Measurements from ENCODE around the gene GNAS.
A peak's percentile ranks its signal among the peaks of the same experiment; 100 is the strongest.

Gene GNAS

DNA sequence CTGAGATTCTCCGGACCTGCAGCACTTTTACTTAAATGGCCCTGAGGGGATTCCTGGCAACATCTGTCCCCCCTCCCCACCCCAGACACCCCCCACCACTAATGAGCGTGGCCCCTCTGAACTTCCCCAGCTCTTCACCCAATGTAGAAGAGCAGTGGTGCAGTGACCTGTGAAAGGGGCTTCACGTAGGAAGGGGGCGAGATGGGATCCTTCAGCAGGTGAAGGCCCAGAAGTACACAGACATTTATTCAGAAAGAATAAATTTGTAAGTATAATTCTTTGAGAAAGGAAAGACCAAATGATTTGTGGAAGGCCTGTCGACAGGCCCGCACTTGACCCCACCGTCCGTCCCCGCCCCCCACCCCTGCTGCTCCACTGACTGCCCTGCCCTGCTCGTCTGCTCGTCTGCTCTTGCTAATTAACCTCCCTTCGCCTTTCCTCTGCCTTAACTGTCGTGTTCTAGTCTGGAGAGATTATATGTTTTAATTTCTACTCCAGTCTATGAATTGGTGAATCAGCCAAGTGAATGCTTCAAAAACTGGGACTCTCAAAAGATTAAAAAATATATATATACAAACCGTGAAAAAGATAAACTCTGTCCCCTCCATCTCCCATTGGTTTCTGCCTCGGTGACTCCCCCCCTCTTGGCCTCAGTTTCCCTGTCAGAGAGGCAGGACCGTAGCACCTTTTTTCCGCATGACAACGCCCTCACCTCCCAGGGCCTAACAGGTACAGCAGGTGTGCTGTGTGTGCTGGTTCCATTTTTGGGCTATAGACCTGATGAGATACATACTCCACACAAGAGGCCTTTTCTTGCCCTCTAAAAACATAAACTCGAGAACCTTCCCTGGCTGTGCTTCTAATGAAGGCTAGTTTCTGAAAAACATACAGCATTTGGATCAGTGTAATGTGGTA is 49.2 kb downstream of the GNAS start:
- DNase-seq = no peak

GRCh38 chr20:58903614-58904013 is 51.1 kb downstream of the GNAS start:
- DNase-seq = no peak

- DNase-seq = no peak
Measured at GRCh38 chr20:58905236-58905635, 52.7 kb downstream of the GNAS start.

- no peak for DNase-seq
Measured at GRCh38 chr20:58906111-58906510, 53.6 kb downstream of the GNAS start.

DNA sequence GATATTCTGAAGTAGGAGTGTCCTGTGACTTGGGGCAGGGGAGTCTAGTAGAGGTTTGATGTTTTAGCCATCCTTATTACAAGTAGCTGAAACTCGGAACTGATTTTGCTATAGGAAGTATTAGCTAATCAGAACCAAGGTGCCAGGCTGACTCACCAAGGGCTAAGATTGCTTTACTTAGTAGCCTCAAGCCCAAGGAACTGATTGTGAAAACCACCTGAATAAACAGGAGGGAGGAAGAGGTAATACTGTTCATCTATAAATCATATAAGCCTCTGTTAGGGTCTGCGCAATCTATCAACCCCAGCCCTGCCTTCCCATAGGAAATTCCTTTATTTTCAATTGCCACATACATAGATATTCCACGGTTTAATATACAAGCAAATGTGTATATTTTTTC is 54.4 kb downstream of the GNAS start:
- DNase-seq = no peak

- DNase-seq = peak; percentile 81
Measured at GRCh38 chr20:58907320-58908137, 55.0 kb downstream of the GNAS start.

DNA sequence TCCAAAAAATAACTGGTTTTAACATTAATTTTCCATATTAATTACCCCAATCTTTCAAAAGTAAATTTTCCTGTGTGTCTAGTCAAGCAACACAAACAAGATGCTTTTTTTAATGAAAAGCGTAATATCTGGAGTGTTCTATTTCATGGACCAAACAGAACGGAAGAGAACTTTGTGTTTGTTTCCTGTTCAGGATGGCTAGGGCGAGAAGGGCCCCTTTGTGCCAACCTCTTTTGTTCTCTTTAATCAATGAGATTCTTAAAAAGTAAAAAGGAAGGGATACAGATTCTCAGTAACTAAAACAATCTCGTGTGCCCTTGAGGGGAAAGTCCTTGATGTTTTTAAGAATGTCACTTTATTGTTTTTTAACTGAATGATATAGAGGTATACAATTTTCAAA is 55.7 kb downstream of the GNAS start:
- no peak for DNase-seq

- DNase-seq = no peak
Measured at GRCh38 chr20:58908941-58909340, 56.4 kb downstream of the GNAS start.

DNA sequence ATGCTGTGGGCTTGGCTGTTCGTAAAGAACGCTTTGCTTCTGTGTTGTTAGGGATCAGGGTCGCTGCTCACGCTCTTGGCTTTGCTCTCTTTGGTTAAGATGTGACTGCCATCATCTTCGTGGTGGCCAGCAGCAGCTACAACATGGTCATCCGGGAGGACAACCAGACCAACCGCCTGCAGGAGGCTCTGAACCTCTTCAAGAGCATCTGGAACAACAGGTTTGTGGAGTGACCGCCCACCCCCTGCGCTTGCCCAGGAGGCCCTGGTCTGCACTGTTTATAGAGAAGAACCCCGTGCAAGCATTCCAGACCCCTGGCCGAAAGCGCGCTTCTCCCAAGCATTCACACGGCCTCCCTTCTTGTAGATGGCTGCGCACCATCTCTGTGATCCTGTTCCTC is 57.1 kb downstream of the GNAS start:
- no peak for DNase-seq

GRCh38 chr20:58910473-58910872 is 58.0 kb downstream of the GNAS start:
- no peak for DNase-seq

DNA sequence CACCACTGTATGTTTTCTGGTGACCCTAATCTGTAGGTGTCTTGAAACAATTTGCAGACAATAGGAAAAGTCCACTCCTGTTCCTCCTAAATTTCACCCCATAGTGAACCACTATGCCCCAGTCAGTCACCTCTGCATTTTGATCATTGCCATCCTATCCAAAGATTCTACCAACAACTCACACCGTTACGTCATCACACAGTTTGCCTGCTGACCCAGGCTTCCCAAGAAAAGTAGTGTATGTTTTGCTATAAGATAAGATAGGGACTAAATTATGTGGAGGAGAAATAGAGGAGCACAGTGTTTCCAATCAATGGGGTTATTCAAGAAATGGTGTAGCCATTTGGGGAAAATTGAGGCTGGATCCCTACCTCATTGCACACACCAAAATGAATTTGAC is 58.8 kb downstream of the GNAS start:
- no peak for DNase-seq

- DNase-seq = no peak
Measured at GRCh38 chr20:58911970-58912369, 59.5 kb downstream of the GNAS start.

DNA sequence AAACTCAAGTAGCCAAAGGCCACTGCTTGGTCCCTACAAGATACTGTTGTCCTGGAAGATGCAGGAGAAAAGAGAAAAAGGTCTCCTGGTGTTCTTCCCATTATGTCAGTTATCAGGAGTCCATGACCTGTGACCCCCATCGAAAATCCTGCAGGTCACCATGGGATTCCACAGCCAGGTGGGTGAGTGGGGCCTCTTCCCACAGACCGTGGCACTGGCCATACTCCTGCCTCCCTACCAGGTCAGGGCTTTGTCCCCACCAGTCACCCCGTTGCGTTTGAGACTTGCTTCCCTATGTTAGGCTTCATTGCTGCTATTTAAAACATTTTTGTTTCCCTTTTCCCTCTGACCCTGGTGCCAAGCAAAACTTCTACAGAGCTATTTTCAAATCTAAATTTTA is 60.6 kb downstream of the GNAS start:
- no peak for DNase-seq

GRCh38 chr20:58918621-58919020 is 66.1 kb downstream of the GNAS start:
- DNase-seq = no peak

GRCh38 chr20:58921564-58921963 is 69.0 kb downstream of the GNAS start:
- DNase-seq = no peak

DNA sequence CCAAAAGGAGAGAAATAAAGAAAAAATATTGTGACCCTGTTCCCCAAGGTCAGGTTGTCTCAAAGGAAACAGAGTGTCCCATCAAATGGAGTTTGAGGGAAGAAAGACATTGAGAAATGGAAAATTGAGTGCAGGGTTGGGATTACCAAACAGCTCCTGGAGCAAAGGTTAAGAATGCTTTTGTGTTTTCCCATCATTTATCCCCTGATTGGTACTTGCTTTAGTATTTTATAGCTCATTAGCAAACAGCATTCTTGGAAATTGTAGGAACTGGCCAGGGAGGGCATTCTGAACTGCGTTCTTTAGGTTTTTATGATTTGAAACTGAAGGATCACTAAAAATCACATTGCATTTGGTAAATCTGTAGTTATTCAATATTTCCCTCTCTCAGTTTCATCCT is 69.5 kb downstream of the GNAS start:
- DNase-seq = no peak

DNA sequence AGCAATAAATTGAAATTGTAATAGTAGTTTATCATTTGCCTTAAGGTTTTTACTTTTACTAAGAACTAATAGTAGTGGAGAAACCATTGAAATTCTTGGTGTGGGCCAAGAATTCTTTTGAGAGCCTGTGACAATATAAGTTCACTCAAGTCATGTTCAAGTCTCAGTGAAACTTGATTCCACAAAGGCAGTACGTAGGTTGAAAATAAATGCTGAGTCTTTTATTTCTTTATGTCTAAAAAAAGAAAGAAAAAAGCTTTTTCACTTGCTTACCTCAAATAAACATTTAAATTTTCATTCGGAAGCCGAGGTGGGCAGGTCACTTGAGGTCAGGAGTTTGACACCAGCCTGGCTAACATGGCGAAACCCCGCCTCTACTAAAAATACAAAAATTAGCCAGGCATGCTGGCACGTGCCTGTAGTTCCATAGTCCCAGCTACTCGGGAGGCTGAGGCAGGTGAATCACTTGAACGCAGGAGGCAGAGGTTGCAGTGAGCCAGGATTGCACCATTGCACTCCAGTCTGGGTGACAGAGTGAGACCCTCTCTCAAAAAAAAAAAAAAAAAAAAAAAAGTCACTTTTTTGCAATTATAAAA is 70.7 kb downstream of the GNAS start:
- no peak for DNase-seq

GRCh38 chr20:58926802-58927489 is 74.4 kb downstream of the GNAS start:
- no peak for DNase-seq

- DNase-seq = no peak
Measured at GRCh38 chr20:58927490-58928061, 75.1 kb downstream of the GNAS start.

DNA sequence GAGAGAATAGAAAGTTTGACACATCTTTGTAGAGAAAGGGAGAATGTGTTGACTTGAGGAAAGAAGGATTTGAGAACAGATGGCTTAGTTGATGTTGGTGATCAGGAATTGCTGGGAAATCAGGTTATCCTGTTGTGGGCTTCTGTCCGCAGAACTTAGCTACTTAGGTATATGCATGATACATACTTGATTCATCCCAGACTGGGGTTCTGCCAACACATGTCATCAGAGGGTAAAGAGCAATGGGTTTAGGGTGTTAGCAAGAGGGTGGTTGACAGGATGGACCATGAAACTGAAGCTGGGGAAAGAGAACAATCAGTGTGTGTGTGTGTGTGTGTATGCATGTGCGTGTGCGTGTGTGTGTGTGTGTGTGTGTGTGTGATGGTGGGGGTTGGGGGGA is 78.0 kb downstream of the GNAS start:
- DNase-seq = no peak

DNA sequence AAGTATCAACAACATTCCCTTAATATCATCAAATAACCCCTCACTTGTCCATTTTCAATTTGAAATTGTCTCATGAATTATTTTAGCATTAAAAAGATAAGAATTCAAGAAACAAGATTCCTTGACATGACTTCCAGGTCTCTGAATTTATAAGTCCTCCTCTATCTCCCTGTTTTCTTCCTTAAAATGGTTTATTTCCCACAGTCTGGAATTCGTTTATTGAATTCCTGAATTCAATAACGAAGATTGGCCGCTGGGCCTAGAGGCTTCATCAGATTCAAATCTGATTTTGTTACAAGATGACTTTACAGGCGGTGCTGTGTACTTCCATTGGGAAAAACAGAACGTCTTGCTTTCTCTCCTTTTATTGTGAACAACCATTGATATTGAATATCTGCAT is 79.7 kb downstream of the GNAS start:
- no peak for DNase-seq

GRCh38 chr20:58938078-58938477 is 85.6 kb downstream of the GNAS start:
- no peak for DNase-seq

GRCh38 chr20:58938541-58938940 is 86.0 kb downstream of the GNAS start:
- DNase-seq = peak; percentile 0

All from midbrain (tissue), 1 donor.